T-helper 22 cell (primary cell): Measurements from ENCODE around the gene PDE7B.

Source experiments
- DNase-seq: peaks from one replicate; pipeline ENCODE4 v3.0.0-alpha.2; 2020; ENCODE audit warnings: low read depth

PDE7B gene

GRCh38 chr6:136033416-136033815, 181.9 kb downstream of the PDE7B start:
- DNase-seq: no peak

- no peak for DNase-seq
Observed at GRCh38 chr6:136034422-136034821, 182.9 kb downstream of the PDE7B start.

DNA sequence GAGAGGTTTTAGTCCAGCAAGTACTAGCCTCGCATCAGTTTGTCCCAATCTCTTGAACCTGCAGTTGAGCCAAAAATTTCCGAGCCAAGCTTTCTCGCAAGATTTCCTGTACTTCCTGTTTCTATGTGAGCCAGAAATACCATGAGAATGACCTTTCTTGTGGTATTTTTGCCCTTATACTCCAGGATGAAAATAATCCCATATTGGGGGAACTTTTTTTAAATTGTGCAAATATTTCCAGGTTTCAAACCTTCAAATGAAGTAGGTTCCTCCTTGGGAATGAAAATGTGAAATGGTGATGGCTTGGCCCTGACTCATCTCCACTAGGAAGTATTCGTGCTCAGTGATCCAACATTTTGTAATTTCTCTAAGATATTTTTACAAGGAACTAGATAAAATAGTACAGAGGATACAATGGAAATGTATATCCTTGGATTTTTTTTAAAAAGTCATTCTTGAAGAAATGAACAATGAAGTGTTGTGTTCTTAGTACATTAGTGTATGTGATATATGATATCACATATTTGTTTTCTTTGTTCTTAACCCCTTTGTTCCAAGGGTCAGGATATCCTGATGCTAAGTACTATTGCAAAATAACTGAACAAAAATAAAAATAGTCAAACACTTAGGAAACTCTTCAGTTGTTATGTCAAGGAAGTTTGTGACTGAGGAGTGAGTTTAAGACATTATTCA, 184.0 kb downstream of the PDE7B start:
- no peak for DNase-seq

DNA sequence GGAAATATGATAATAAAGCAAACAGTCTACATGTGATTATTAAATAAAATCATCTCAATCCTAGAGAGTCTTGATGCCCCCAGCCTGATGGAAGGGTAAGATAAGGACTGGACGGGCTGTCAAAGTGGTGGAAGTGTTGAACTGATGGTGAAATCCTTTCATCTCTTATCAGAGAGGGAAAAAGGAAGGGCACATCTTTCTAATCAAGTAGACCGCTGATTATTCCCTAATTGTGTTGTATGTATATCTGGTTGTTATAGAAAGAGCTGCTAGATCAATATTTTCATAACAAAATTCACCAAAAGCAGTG, 184.5 kb downstream of the PDE7B start:
- DNase-seq: no peak

- DNase-seq: no peak
Observed at GRCh38 chr6:136036601-136037000, 185.1 kb downstream of the PDE7B start.

DNA sequence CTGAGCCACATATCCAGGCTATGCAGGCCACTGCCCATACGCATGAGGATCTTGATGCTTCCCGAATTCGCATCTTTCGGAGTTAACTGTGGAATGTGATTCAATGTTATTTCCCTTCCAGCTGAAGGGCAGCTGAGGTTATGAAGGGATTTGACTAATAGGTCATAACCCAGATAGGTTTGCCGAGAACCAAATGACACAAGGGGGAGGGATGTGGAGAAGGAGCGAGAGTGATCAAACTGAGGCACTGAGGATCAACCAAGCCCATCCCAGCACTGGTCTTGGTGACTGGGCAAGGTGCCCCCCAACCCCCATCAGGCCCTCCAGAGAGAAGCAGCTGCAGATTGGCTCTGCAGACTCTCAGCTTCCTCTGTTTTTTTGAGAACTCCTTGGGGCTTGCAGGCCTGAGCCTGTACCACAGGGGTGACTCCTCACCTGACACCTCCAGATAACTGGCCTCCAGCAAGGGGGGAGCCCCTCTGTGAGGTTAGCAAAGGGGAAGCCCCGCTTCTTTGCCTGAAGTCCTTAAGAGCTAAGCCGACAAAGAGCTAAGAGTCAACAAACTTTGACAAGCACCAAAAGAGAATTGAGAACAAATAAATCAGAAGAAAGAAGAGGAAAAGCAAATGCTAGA, 185.9 kb downstream of the PDE7B start:
- no peak for DNase-seq

DNA sequence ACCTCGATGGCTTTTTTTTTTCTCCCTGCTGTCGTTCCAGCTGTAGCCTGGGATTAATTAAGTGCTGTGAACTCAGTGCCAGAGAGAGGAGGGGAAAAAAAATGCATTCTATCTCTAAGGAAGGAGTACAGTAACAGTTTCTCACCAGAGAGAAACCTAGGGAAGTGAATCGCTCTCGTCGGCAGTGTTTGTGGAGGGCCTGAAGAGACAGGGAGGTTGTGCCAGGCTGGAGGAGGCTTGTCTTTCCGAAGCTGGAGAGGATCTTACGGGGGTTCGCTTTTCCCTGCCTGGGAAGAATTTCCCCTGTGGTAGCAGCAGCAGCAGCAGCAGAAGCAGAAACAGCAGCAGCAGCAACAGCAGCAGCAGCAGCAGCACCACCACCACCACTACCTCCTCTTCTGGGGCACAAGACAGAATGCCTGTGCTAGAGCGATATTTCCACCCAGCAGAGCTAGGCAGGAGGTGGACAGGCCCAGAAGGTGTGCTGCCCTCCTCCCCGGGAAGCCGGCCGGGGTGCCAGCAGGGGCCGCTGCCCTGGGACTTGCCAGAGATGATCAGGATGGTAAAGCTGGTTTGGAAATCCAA, 186.5 kb downstream of the PDE7B start:
- no peak for DNase-seq

GRCh38 chr6:136038531-136038930, 187.0 kb downstream of the PDE7B start:
- no peak for DNase-seq

DNA sequence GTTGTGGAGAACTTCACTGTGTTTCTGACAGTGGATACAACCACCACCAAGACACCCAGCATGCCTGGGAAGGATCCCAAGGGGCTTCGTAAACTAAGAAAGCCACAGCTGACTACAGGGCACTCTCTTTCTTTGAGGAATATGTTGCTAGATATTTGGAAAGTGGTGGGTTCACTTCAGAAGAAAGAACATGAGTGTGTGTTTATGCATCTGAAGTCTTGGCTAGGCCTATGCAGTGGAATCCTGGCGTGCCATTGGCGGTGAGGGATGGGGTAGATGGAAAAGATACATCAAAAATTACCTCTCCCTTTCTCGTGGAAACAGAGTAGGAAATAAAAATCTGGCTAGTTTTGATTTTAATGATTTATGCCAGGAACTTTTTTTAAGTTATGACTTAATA, 187.7 kb downstream of the PDE7B start:
- no peak for DNase-seq

GRCh38 chr6:136050475-136050874, 199.0 kb downstream of the PDE7B start:
- DNase-seq: no peak

DNA sequence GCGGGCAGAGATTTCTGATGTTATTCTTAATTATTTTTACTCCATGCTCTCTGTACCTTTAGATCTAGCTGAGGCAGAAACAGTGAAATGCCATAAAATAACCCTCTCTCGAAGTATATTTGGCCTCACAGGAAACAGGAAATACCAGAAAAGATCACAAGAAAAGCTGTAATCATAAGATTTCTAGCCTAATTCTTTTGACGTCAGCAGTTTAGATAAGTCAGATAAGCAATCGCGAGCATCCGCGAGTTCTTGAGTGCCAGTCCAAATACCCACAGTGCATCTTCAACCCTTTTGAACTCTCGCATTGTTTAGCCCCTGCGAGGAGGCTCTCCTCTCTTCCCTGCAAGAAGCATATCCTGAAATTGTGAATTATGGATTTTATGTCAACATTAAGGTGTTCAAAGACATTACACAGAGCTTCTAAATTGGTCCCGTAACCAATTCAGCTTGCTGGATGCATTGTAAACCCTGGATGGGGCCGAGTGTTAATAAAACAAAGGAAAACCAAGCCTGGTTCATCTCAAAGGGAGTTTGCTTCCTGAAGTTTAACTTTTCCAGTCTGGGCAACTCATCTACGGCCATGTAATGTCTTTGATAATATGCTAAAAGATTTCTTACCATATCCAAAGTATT, 199.8 kb downstream of the PDE7B start:
- DNase-seq: no peak

GRCh38 chr6:136052031-136052430, 200.5 kb downstream of the PDE7B start:
- DNase-seq: no peak

GRCh38 chr6:136058852-136059251, 207.4 kb downstream of the PDE7B start:
- DNase-seq: no peak

GRCh38 chr6:136059308-136059707, 207.8 kb downstream of the PDE7B start:
- DNase-seq: no peak

DNA sequence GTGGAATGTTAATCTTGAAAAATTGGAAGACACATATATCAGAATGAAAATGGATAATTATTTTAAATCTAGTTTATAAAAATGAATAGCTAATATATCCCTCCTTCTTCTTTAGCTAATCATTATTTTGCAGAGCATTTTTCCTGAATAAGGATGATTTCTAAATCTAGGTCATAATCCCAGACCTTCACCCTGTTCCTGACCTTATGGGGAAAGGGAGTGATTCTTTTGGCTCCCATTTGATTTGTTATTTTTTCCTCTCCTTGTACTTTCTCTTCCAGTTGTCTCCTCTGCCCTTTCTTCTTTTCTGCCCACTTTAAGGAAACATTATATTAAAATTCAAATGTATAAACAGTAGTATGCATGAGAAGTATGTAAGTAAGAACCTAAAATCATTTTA, 208.6 kb downstream of the PDE7B start:
- DNase-seq: no peak

GRCh38 chr6:136060759-136061158, 209.3 kb downstream of the PDE7B start:
- DNase-seq: no peak

GRCh38 chr6:136061701-136062100, 210.2 kb downstream of the PDE7B start:
- DNase-seq: no peak

DNA sequence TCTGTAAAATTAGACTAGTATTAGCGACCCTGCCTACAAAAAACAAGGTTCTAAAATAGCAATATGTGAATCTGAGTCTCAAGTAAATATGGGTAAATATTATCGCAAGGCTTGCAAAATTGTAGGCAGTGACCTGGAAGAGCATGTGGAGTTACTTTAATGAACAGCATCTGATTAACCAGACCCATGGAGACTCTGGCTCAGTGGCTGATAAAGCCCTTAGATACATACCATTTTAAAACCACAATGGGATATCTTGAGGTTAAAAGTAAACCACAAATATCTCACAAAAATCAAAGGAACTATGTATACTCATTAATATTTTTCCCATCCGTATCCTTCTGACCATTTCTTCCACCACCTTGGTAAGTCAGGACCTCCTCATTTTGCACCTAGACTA, 211.6 kb downstream of the PDE7B start:
- no peak for DNase-seq

GRCh38 chr6:136066005-136066404, 214.5 kb downstream of the PDE7B start:
- no peak for DNase-seq

GRCh38 chr6:136067731-136068341, 216.3 kb downstream of the PDE7B start:
- DNase-seq: no peak

DNA sequence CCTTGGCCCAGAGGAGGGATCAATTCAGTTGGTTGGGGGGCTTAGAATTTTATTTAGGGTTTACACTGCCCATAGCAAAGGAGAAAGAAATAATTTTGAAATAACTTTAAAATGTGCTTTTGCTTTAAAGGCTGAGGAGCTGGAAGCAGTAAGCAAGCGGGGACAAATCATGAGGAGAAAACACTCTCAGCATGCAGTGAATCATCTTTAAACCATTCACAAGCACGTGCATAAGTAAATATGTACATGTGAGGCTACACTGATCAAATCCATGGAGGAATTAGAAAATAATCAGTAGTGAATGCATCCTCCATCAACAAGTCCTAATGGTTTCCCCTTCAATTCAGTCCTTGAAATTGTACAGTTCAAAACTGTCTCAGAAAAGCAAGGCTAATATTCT, 217.6 kb downstream of the PDE7B start:
- DNase-seq: no peak

- no peak for DNase-seq
Observed at GRCh38 chr6:136070815-136071214, 219.3 kb downstream of the PDE7B start.

GRCh38 chr6:136072691-136073090, 221.2 kb downstream of the PDE7B start:
- no peak for DNase-seq
